ENCODE data around the gene SPTBN2. TPM values are rescaled to one million over a fixed set of nuclear protein-coding genes. Genes with fewer than 3 reads are reported as not detected.

Gene SPTBN2
- total and polyA plus RNA-seq, 2 of the 8 experiments (the other 6 are each of a cell fraction or from before 2014, with no cell fraction given) = 19.1 to 69.0 TPM

GRCh38 chr11:66706989-66707388 lies 22.0 kb downstream of the SPTBN2 start (continued):
- TF ChIP-seq CHD7 (IDR thresholded peaks at IDR 0.05; ENCODE audit: insufficient replicate concordance, low read length) (no peak), KDM1A (IDR thresholded peaks at IDR 0.05; ENCODE audit: borderline replicate concordance, low read length) (no peak), EZH2 (IDR thresholded peaks at IDR 0.05; ENCODE audit: low read depth, low read length, severe bottlenecking) (no peak), CREB1 (IDR thresholded peaks at IDR 0.05) (no peak), USF2 (IDR thresholded peaks at IDR 0.05; ENCODE audit: low read length) (no peak)

Data from H1 (cell line).